Measurements from ENCODE around the gene CYGB. TPM values are rescaled to one million over a fixed set of nuclear protein-coding genes. Genes with fewer than 3 reads are reported as not detected.

Gene CYGB
- total RNA-seq, 1 donor = 39.1 TPM

GRCh38 chr17:76558198-76559095, 20.9 kb upstream of the CYGB start:
- Histone ChIP-seq H3K79me2 (ENCODE audit: insufficient read depth, low read length) (peaks cover 50% of the 10 kb centered on the region), H3K27me3 (ENCODE audit: insufficient read depth, low read length) (no peaks in the 10 kb centered on the region), H4K20me1 (ENCODE audit: insufficient read depth, low read length) (peaks cover 40% of the 10 kb centered on the region), H3K4me2 (ENCODE audit: insufficient read depth, low read length) (peak overlapping the region; percentile 94), H3K4me3 (ENCODE audit: insufficient read depth, low read length) (peak overlapping the region; percentile 97), H3K36me3 (ENCODE audit: insufficient read depth, low read length) (peaks cover 20% of the 10 kb centered on the region), H2AFZ (ENCODE audit: low read length) (no peak overlapping the region), H3K9me3 (ENCODE audit: low read depth, low read length) (no peaks in the 10 kb centered on the region), H3K4me1 (ENCODE audit: insufficient read depth, low read length) (peaks cover 51% of the 10 kb centered on the region), H3K27ac (ENCODE audit: low read depth, low read length) (peak overlapping the region; percentile 98)
- peak; percentile 29 for DNase-seq (ENCODE audit: insufficient read length, low spot score, missing footprints)
- TF ChIP-seq CTCF (IDR thresholded peaks at IDR 0.05; ENCODE audit: extremely low read depth, low read depth, low read length) = peak; percentile 47

GRCh38 chr17:76557368-76558197, 20.1 kb upstream of the CYGB start:
- H3K36me3 ChIP-seq (ENCODE audit: insufficient read depth, low read length) = peaks cover 20% of the 10 kb centered on the region
- peak overlapping the region; percentile 94 for H3K4me2 ChIP-seq (ENCODE audit: insufficient read depth, low read length)
- H2AFZ ChIP-seq (ENCODE audit: low read length) = peak overlapping the region; percentile 96
- peak; percentile 92 for DNase-seq (ENCODE audit: insufficient read length, low spot score, missing footprints)
- TF ChIP-seq CTCF (IDR thresholded peaks at IDR 0.05; ENCODE audit: extremely low read depth, low read depth, low read length) = peak; percentile 60
- H3K4me3 ChIP-seq (ENCODE audit: insufficient read depth, low read length) = peak overlapping the region; percentile 97
- no peaks in the 10 kb centered on the region for H3K9me3 ChIP-seq (ENCODE audit: low read depth, low read length)
- peaks cover 36% of the 10 kb centered on the region for H4K20me1 ChIP-seq (ENCODE audit: insufficient read depth, low read length)
- peaks cover 42% of the 10 kb centered on the region for H3K4me1 ChIP-seq (ENCODE audit: insufficient read depth, low read length)
- H3K79me2 ChIP-seq (ENCODE audit: insufficient read depth, low read length) = peaks cover 50% of the 10 kb centered on the region
- peak overlapping the region; percentile 98 for H3K27ac ChIP-seq (ENCODE audit: low read depth, low read length)
- H3K27me3 ChIP-seq (ENCODE audit: insufficient read depth, low read length) = no peaks in the 10 kb centered on the region

GRCh38 chr17:76556765-76557367, 19.4 kb upstream of the CYGB start:
- Histone ChIP-seq H3K36me3 (ENCODE audit: insufficient read depth, low read length) (peaks cover 18% of the 10 kb centered on the region), H3K4me2 (ENCODE audit: insufficient read depth, low read length) (peak overlapping the region; percentile 94), H4K20me1 (ENCODE audit: insufficient read depth, low read length) (peaks cover 31% of the 10 kb centered on the region), H3K79me2 (ENCODE audit: insufficient read depth, low read length) (peaks cover 48% of the 10 kb centered on the region), H3K27me3 (ENCODE audit: insufficient read depth, low read length) (no peaks in the 10 kb centered on the region), H3K4me1 (ENCODE audit: insufficient read depth, low read length) (peaks cover 37% of the 10 kb centered on the region), H3K27ac (ENCODE audit: low read depth, low read length) (peak overlapping the region; percentile 98), H2AFZ (ENCODE audit: low read length) (peak overlapping the region; percentile 96), H3K9me3 (ENCODE audit: low read depth, low read length) (no peaks in the 10 kb centered on the region), H3K4me3 (ENCODE audit: insufficient read depth, low read length) (peak overlapping the region; percentile 97)
- peak; percentile 17 for DNase-seq (ENCODE audit: insufficient read length, low spot score, missing footprints)
- no peak for TF ChIP-seq CTCF (IDR thresholded peaks at IDR 0.05; ENCODE audit: extremely low read depth, low read depth, low read length)
